GM20000 (cell line): ENCODE measurements around the gene SERPINA12.

Source experiments
- DNase-seq: peaks from one replicate; pipeline ENCODE4 v3.0.0; 2012; ENCODE audit warnings: low spot score
- TF ChIP-seq, protein P1 (sequence below): IDR thresholded peaks from 2 replicates; pipeline ENCODE4 v1.5.1; 2012; ENCODE audit warnings: mild to moderate bottlenecking, control low read depth; ENCODE audit errors: extremely low read depth, missing control alignments

SERPINA12 gene

DNA sequence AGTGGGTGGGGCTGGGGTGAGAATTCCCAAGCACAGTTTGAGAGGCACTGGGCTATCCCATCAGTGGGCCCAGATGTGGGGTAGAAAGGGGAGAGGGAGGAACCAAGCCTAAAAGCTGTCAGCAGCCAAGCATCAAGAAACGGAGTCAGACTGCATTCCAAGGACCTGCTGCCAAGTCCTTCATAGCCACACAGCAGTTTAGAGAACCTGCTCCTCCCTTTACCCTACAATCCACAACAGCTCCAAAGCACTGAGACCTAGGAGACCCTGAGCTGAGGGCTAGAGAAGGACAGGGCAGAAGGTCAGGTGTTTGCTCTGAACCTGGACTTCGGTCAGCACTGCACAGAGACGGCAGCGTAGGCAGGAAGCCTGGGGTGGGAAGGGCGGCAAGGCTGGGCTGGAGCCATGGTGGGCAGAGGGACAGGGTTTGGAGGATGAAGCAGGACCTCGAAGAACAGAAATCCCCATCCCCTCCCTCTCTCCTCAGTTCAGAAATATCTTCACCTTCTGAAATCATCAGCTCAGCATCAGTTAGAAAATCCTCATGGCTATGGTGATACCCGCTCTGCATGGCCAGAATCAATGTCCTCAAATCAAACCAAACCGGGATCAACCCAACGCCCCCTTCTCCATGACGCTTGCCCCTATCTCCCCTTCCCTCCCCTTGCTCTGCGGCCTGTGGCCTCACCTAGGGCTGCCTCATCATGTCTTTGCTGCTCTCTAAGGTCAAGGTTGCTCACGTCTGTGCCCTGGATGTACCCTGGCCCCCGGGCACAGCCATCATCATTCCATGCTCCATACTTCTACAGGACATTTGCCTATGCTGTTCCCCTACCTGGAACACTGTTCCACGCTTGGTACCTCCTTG, 39.1 kb upstream of the SERPINA12 start:
- TF ChIP-seq, protein P1, sequence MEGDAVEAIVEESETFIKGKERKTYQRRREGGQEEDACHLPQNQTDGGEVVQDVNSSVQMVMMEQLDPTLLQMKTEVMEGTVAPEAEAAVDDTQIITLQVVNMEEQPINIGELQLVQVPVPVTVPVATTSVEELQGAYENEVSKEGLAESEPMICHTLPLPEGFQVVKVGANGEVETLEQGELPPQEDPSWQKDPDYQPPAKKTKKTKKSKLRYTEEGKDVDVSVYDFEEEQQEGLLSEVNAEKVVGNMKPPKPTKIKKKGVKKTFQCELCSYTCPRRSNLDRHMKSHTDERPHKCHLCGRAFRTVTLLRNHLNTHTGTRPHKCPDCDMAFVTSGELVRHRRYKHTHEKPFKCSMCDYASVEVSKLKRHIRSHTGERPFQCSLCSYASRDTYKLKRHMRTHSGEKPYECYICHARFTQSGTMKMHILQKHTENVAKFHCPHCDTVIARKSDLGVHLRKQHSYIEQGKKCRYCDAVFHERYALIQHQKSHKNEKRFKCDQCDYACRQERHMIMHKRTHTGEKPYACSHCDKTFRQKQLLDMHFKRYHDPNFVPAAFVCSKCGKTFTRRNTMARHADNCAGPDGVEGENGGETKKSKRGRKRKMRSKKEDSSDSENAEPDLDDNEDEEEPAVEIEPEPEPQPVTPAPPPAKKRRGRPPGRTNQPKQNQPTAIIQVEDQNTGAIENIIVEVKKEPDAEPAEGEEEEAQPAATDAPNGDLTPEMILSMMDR, result no peak
- DNase-seq, result no peak

DNA sequence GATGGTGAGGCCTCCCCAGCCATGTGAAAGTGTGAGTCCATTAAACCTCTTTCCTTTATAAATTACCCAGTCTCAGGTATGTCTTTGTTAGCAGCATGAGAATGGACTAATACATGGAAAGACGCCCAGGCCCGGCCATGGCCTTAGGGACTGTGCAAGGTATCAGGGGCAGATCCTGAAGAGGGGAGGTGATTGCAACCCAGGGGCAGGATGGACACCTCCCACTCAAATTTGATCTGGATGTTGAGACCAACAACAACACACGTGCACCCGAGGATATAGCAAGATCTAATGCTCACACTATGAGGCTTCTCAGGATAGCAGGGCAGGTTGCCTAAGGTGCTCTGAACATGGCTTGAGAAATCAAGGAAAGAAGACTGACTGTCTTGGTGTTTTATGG, 38.5 kb upstream of the SERPINA12 start:
- TF ChIP-seq, protein P1, result no peak
- DNase-seq, result no peak

DNA sequence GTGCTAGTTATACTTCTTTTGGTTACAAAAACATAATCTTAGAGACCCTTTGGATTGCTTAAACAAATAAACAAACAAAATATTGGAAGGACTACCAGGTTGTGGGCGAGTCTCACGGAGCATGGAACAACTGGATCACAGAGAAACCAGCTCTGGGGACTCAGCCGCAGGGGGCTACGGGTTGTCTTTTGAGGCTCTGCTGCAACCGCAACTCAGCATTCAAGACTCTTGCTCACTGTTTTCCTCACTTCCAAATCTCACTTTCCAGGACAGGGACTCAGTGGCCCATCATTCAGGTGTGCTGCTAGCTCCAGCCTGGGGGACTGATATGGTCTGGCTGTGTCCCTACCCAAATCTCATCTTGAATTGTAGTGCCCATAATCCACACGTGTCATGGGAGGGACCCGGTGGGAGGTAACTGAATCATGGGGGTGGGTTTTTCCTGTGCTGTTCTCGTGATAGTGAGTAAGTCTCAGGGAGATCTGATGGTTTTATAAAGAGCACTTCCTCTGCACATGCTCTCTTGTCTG, 37.9 kb upstream of the SERPINA12 start:
- TF ChIP-seq, protein P1, result no peak
- no peak for DNase-seq

DNA sequence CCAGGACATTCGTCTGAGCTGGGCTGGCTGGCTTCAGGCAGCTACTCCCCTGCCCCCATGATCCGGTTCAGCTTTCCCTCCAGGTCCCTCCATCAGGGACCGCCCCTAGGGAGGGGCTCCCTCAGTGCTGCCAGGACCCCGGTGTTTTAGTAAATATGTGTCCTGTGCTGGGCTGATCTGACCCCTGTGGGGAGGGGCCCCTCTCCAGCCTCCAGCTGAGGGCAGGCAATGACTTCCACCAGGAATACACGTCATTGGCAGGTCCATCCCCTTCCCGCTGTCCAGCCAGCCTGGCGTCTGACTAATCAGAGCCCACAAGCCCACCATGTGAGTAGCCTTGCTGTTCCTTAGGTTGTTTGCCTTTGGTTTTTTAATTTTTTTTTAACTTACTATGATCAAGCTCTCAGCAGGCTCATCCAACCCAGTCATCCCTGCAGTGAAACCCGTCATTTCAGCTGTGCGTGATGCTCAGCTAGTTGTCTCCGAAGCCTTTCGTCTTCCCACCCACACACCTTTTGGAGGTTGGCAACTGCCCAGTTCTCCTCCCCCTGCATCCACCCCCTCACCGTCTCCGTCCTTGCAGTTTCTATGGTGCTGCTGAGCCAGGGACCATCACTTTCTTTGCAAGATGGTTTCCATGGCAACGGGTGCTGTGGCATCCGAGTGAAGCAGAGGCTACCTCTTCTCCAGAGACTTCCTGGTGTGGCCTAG, 36.0 kb upstream of the SERPINA12 start:
- TF ChIP-seq, protein P1, result no peak

DNA sequence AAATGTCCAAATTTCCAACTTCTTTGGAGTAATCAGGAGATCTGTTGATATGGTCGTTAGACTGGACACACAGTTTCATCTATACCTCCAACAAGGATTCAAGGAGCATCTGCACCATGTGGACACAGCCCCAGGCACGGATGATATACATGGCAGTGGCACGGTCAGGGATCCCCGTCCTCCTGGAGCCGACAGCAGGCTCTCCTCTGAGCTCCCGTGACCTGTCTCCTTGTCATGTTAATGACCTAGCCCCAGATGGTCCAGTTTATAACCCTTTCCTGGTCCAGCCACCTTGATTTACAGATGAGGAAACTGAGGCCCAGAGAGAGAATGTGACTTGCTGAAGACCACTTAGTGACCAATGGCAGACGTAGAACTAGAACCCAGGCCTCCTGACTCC, 35.5 kb upstream of the SERPINA12 start:
- DNase-seq, result no peak
- TF ChIP-seq, protein P1, result no peak

More for the DNA sequence above, 36.0 kb upstream of the SERPINA12 start:
- DNase-seq, result no peak

DNA sequence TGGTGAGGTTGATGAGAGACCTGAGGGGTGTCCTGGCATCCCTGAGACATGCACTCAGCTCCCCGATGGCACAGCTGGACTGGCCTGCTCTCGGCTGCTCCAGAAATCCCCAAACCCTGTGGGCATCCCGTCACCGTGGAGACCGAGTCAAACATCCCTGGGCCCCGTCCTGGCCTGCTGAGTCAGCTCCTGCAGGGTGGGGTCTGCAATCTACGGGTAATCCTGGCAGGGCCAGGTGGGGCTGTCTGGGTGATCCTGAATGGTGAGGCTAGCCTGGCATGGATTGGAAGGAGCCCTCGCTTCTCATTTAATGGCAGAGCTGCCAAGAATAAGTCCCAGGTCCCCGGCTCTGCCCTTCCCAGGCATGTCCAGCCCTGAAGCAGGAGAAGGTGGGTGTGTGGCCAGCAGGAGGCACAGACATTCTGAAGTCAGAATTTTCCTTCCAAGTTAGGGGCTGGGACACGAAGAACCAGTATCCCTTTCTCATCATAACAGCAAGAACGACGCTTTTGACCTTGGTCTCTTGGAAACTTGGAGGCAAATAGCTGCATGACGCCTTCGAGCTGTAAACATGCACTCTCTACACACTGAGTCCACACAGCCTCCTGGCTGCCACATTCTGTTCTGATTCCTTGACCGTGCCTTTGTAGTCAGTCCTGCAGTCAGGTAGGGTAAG, 34.3 kb upstream of the SERPINA12 start:
- TF ChIP-seq, protein P1, result no peak
- DNase-seq, result no peak
